ENCODE measurements around the gene CFAP92. TPM values are rescaled to one million over a fixed set of nuclear protein-coding genes. Genes with fewer than 3 reads are reported as not detected.

CFAP92 gene
- total RNA-seq, 1 donor from 2014 or later, result 0.52 TPM

DNA sequence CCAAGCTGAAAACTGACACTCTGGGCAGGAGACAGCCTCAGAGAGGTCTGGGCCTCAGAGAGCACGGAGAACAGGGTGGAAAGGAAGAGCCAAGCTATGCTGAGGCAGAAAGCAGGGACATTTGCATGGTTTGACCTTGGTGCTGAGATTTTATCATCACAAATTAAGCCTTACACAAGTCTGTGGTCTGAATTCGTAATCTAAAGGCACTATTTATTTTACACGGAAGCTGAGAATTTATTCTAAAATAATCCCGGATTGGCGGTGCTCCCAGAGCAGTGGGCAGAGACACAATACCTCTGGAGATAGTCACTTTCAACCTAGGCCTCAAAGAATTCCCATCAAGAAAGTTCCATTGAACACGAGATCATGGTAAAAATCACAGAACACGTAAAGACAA, 47.5 kb downstream of the CFAP92 start:
- H3K9me3 Mint-ChIP-seq (ENCODE audit: unreplicated experiment), result no peaks in the 10 kb centered on the region
- DNase-seq (ENCODE audit: low read depth), result peak; percentile 86

DNA sequence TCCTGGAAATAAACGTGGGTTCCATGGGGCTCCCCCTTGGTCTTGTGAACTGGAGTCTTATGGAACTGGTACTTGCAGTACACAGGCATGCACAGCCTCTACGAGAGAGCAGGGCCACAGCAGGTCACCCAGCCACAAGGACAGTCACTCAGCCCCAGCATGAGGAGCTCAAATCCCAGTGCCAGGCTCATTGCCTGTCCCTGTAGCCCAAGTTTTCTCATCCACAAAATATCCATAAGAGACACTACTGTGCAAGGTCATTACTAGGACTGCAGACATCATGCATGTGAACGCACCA, 48.0 kb downstream of the CFAP92 start:
- no peaks in the 10 kb centered on the region for H3K9me3 ChIP-seq (ENCODE audit: insufficient read depth, low read depth, low read length)
- H2AFZ ChIP-seq (ENCODE audit: low read depth, low read length), result no peak overlapping the region
- no peak overlapping the region for H3K4me2 ChIP-seq (ENCODE audit: low read length)
- DNase-seq (ENCODE audit: low read depth) (no peak), FAIRE-seq (no peak)
- no peak overlapping the region for H3K9ac ChIP-seq (ENCODE audit: low read length)
- no peaks in the 10 kb centered on the region for H4K20me1 ChIP-seq (ENCODE audit: insufficient read depth, low read length)
- no peak overlapping the region for H3K27ac ChIP-seq (ENCODE audit: low read depth, low read length)
- peaks cover 11% of the 10 kb centered on the region for H3K27me3 Mint-ChIP-seq (ENCODE audit: low read depth, unreplicated experiment)
- H3K36me3 ChIP-seq (ENCODE audit: insufficient read depth, low read length), result no peaks in the 10 kb centered on the region
- H3K27ac Mint-ChIP-seq (ENCODE audit: unreplicated experiment), result no peak overlapping the region
- no peak overlapping the region for H3K4me3 Mint-ChIP-seq (ENCODE audit: unreplicated experiment)
- no peaks in the 10 kb centered on the region for H3K9me3 Mint-ChIP-seq (ENCODE audit: unreplicated experiment)
- no peaks in the 10 kb centered on the region for H3K36me3 Mint-ChIP-seq (ENCODE audit: low read depth, unreplicated experiment)
- no peaks in the 10 kb centered on the region for H3K27me3 ChIP-seq (ENCODE audit: insufficient read depth, low read length)
- H3K4me1 ChIP-seq (ENCODE audit: insufficient read depth, low read length), result no peaks in the 10 kb centered on the region
- no peaks in the 10 kb centered on the region for H3K79me2 ChIP-seq (ENCODE audit: insufficient read depth, low read length)
- no peaks in the 10 kb centered on the region for H3K4me1 Mint-ChIP-seq (ENCODE audit: low read depth, unreplicated experiment)
- no peak for TF ChIP-seq EZH2 (IDR thresholded peaks at IDR 0.05; ENCODE audit: insufficient read depth, low read length)
- TF ChIP-seq, protein P1, sequence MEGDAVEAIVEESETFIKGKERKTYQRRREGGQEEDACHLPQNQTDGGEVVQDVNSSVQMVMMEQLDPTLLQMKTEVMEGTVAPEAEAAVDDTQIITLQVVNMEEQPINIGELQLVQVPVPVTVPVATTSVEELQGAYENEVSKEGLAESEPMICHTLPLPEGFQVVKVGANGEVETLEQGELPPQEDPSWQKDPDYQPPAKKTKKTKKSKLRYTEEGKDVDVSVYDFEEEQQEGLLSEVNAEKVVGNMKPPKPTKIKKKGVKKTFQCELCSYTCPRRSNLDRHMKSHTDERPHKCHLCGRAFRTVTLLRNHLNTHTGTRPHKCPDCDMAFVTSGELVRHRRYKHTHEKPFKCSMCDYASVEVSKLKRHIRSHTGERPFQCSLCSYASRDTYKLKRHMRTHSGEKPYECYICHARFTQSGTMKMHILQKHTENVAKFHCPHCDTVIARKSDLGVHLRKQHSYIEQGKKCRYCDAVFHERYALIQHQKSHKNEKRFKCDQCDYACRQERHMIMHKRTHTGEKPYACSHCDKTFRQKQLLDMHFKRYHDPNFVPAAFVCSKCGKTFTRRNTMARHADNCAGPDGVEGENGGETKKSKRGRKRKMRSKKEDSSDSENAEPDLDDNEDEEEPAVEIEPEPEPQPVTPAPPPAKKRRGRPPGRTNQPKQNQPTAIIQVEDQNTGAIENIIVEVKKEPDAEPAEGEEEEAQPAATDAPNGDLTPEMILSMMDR (IDR thresholded peaks at IDR 0.05; ENCODE audit: insufficient read depth, low read depth, low read length), result no peak
- H3K4me3 ChIP-seq (ENCODE audit: insufficient read depth, low read depth, low read length), result no peak overlapping the region

More for the DNA sequence above, 47.5 kb downstream of the CFAP92 start:
- no peaks in the 10 kb centered on the region for H3K4me1 ChIP-seq (ENCODE audit: insufficient read depth, low read length)
- no peak overlapping the region for H3K27ac ChIP-seq (ENCODE audit: low read depth, low read length)
- no peaks in the 10 kb centered on the region for H3K79me2 ChIP-seq (ENCODE audit: insufficient read depth, low read length)
- no peak overlapping the region for H3K4me3 ChIP-seq (ENCODE audit: insufficient read depth, low read depth, low read length)
- H3K27me3 Mint-ChIP-seq (ENCODE audit: low read depth, unreplicated experiment), result peaks cover 14% of the 10 kb centered on the region
- peaks cover 2% of the 10 kb centered on the region for H3K27me3 ChIP-seq (ENCODE audit: insufficient read depth, low read length)
- H3K36me3 Mint-ChIP-seq (ENCODE audit: low read depth, unreplicated experiment), result no peaks in the 10 kb centered on the region
- H3K4me3 Mint-ChIP-seq (ENCODE audit: unreplicated experiment), result no peak overlapping the region
- H3K9me3 ChIP-seq (ENCODE audit: insufficient read depth, low read depth, low read length), result no peaks in the 10 kb centered on the region
- no peaks in the 10 kb centered on the region for H3K4me1 Mint-ChIP-seq (ENCODE audit: low read depth, unreplicated experiment)
- no peak for FAIRE-seq
- TF ChIP-seq, protein P1 (IDR thresholded peaks at IDR 0.05; ENCODE audit: insufficient read depth, low read depth, low read length), result no peak
- no peak for TF ChIP-seq EZH2 (IDR thresholded peaks at IDR 0.05; ENCODE audit: insufficient read depth, low read length)
- no peak overlapping the region for H3K4me2 ChIP-seq (ENCODE audit: low read length)
- H4K20me1 ChIP-seq (ENCODE audit: insufficient read depth, low read length), result no peaks in the 10 kb centered on the region
- no peaks in the 10 kb centered on the region for H3K36me3 ChIP-seq (ENCODE audit: insufficient read depth, low read length)
- H3K27ac Mint-ChIP-seq (ENCODE audit: unreplicated experiment), result no peak overlapping the region
- H2AFZ ChIP-seq (ENCODE audit: low read depth, low read length), result no peak overlapping the region
- no peak overlapping the region for H3K9ac ChIP-seq (ENCODE audit: low read length)

DNA sequence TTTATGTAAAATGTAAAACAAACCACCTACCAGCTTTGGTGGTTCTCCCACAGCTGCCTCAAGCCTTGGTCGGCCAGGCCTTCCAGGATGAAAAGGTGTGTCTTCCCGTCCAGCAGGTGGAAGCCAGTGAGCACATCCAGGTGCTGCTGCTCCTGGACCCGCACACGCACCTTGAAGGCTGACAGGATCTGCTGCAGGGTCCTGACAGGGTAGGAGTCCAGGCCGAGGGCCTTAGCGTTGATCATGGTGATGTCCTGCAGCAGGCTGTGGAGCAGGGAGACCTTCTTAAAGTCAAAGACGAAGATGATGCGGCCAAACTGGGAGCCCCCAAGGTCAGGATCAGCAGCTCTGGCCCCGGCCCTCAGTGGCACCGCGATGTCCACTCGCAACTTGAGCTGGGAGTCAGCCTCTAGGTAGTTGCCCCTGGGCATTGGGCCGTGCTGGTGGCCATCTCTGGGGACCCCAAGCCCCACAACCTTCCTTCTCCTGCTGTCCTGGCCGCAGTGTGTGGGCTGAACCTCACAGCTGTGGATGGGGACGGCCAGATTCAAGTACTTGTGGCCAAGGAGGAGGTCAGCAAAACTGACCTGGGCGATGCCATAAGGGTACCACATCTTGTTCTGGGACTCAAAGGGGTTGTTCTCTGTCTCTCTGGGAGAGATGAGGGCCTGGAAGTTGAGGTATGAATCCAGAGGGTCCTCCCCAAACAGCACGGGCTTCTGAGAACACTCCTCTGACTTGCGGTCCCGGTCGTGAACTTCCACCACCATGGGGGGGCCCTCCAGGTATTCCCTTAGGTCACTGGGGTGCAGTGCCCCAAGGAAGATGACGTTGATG, 48.6 kb downstream of the CFAP92 start:
- Histone ChIP-seq H3K4me3 (ENCODE audit: insufficient read depth, low read depth, low read length) (no peak overlapping the region), H3K36me3 (ENCODE audit: insufficient read depth, low read length) (no peaks in the 10 kb centered on the region), H3K79me2 (ENCODE audit: insufficient read depth, low read length) (no peaks in the 10 kb centered on the region), H3K9ac (ENCODE audit: low read length) (no peak overlapping the region), H4K20me1 (ENCODE audit: insufficient read depth, low read length) (no peaks in the 10 kb centered on the region), H3K27me3 (ENCODE audit: insufficient read depth, low read length) (no peaks in the 10 kb centered on the region), H3K27ac (ENCODE audit: low read depth, low read length) (no peak overlapping the region), H2AFZ (ENCODE audit: low read depth, low read length) (no peak overlapping the region), H3K9me3 (ENCODE audit: insufficient read depth, low read depth, low read length) (no peaks in the 10 kb centered on the region), H3K4me2 (ENCODE audit: low read length) (no peak overlapping the region), H3K4me1 (ENCODE audit: insufficient read depth, low read length) (no peaks in the 10 kb centered on the region)
- TF ChIP-seq, protein P1 (IDR thresholded peaks at IDR 0.05; ENCODE audit: insufficient read depth, low read depth, low read length), result no peak
- no peak for TF ChIP-seq EZH2 (IDR thresholded peaks at IDR 0.05; ENCODE audit: insufficient read depth, low read length)
- no peaks in the 10 kb centered on the region for H3K4me1 Mint-ChIP-seq (ENCODE audit: low read depth, unreplicated experiment)
- no peaks in the 10 kb centered on the region for H3K9me3 Mint-ChIP-seq (ENCODE audit: unreplicated experiment)
- DNase-seq (ENCODE audit: low read depth) (no peak), FAIRE-seq (no peak)
- no peak overlapping the region for H3K27ac Mint-ChIP-seq (ENCODE audit: unreplicated experiment)
- H3K27me3 Mint-ChIP-seq (ENCODE audit: low read depth, unreplicated experiment), result peaks cover 9% of the 10 kb centered on the region
- H3K36me3 Mint-ChIP-seq (ENCODE audit: low read depth, unreplicated experiment), result no peaks in the 10 kb centered on the region
- no peak overlapping the region for H3K4me3 Mint-ChIP-seq (ENCODE audit: unreplicated experiment)
